GM21825 (cell line): ENCODE data around the gene FPR2.
"Not testable (repeated sequence)": the region's sequence is repeated elsewhere in the genome, so short reads cannot be mapped to it uniquely, and the experiment has no call there.

Experiments
- ATAC-seq: cut with Tn5 transposase; IDR thresholded peaks from one replicate; pipeline ENCODE4 v1.9.1; 2021; ENCODE audit warnings: mild to moderate bottlenecking, moderate library complexity; ENCODE audit not compliant: unreplicated experiment

FPR2 gene, protein sequence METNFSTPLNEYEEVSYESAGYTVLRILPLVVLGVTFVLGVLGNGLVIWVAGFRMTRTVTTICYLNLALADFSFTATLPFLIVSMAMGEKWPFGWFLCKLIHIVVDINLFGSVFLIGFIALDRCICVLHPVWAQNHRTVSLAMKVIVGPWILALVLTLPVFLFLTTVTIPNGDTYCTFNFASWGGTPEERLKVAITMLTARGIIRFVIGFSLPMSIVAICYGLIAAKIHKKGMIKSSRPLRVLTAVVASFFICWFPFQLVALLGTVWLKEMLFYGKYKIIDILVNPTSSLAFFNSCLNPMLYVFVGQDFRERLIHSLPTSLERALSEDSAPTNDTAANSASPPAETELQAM

DNA sequence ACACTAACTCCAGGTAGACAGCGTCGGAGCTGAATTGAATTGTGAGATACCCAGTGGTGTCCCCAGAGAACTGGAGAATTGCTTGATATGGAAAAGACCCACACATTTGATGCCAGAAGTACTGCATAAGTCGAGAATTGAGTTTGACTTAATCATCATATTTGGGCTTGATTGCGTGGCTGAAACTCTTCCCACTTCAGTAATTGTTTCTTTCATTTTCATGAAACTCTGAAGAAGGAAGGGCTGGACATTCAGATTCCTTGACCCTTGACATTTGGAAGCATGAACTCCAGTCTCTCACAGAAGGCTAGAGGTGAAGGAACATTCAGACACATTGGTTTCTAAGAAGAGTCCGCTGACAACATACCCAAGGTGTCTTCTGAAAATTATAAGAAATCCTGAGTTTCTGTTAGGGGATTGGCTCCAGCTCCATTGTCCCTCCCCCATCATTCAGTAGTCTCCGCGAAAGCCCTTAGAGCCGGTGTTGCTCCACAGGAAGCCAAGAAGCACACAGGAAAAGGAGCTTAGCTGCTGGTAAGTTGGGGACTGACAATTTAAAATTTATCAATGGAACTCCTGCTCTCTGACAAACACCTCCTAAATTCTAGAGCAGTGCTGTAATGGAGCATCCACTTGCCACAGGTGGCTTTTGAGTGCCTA is at the start of gene FPR2:
TSS of gene FPR2 (plus strand) at position 484 of the 660 bp plus-strand sequence. CDS start 7,479 bp downstream, outside the sequence.
- no peak for ATAC-seq

DNA sequence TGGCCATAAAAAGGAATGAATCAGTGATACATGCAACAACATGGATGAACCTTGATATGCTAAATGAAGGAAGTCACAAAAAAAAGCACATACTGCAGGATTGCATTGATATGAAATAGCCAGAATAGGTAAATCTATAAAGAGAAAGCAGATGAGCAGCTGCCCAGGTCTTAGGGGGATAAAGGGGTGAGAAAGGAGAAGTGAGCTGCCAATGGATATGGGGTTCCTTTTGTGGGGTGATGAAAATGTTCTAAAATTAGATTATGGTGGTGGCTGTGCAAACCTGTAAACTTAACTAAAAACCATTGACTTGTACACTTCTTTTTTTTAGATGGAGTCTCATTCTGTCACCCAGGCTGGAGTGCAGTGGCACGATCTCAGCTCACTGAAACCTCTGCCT is 49.3 kb upstream of the FPR2 start:
- ATAC-seq: no peak

DNA sequence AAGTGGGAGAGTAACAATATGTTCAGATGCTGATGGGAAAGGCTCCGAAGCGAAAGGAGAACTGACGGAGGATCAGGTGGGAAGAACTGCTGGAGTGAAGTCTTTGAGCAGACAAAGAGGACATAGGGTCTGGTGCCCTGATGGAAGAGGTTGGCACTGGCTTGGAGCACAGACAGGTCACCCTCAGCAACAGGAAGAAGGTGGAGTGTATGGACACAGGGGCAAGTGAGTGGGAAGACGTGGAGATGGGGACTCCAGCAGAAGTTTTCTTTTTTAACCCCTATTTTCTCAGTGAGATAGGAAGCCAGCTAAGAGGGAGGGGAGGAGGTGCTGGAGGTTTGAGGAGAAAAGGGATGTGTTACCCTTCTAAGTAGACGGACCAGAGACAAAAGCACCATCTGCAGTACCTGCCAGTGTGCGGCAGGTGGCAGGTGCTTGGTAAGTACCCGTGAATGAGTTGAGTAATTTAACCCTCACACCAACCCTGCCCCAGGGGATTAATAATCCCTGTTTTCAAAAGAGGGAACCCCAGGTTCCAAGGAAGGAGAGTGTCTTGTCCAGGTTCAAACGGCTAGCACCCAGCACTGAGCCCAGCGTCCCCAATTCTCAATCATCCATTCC is 48.4 kb upstream of the FPR2 start:
- ATAC-seq: no peak

DNA sequence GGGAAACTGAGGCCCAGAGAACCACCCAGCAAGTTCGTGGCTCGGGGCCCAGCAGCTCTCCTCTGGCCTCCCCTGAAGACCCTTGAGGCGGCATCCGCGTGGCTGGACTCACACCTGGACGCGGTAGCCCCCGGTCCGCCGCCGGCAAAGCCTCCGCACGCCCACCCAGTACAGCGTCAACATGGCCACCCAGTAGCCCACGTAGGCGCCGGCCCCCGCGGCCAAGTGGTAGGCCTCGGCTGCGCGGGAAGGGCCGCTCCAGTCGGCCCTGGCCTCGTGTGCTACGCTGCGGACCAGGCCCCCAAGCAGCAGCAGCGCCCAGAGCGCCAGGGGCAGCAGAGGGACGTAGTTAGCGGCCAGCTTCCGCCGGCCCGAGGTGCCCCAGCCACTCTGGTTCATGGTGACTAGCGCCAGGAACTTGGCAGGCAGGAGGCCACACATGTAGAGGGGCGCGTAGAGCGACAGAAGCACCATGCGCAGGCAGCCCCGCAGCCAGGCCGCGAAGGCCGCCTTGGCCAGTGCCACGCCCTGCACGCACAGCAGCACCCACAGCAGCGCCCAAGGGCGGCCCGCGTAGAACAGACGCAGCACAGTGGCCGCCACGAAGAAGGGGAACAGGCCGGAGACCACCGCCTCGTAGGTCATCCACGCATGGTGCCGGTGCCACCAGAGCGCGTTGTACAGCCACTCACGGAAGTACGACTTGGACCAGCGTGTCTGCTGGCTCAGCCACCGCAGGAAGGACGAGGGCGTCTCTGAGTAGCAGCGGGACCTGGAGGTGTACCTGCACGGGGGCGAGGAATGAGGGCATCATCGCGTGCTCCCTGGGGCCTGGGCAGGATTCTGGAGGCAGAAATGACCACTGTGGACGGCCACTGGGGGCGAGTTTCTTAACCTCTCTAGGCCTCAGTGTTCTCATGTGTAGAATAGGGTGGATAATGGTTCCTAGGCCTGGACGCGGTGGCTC is 47.4 kb upstream of the FPR2 start:
- ATAC-seq: no peak

DNA sequence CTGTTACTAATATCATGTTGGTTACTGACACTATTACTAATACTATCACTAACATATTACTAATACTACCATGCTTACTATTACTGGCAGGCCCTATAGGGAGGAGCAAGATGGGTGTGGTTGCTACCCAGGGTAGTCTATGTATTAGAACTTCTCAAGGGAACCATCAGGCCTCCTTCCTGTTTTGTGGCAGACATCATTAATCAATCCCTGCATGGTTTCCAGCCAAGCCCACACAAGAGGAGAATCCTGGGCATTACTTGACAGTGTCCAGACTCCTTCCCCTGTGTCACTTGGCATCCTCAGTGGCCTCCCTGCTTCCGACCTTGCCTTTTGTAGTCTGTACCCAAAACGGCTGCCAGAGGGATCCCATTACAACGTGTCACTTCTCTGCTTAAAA is 46.1 kb upstream of the FPR2 start:
- ATAC-seq: no peak

DNA sequence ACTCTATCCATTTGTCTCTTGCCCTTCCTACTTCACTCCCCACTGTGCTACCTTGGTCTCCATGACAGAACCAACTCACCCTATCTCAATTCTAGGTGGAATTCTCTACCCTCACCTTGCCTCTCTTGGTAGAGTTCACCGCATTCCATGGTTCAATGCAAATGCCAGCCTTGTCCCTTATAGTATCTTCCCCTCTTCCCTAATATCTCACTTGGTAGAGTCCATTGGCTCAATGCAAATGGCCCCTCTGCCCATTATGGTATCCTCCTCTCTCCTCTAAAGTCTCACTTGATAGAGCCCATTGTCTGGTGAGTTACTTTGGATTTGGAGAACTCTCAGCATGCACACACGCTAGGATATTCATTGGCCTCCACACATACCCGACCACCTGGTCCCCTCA is 45.1 kb upstream of the FPR2 start:
- no peak for ATAC-seq

DNA sequence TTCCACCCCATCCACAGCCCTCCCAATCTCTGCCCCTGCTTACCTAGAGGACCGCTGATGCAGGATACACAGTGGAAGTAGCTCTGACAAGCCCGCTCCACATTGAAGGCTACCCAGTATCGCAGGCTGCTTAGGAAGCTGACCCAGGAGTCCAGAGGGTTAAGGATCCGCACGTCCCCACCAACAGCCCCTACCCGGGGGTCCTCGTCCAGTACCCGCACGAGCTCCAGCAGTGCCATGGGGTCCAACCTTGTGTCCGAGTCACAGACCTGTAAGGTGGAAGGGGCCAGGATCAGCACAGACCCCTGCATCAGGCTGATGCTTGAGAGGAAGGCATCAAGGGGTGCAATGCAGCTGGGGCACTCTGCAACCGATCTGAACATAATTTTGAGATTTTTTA is 44.1 kb upstream of the FPR2 start:
- no peak for ATAC-seq

DNA sequence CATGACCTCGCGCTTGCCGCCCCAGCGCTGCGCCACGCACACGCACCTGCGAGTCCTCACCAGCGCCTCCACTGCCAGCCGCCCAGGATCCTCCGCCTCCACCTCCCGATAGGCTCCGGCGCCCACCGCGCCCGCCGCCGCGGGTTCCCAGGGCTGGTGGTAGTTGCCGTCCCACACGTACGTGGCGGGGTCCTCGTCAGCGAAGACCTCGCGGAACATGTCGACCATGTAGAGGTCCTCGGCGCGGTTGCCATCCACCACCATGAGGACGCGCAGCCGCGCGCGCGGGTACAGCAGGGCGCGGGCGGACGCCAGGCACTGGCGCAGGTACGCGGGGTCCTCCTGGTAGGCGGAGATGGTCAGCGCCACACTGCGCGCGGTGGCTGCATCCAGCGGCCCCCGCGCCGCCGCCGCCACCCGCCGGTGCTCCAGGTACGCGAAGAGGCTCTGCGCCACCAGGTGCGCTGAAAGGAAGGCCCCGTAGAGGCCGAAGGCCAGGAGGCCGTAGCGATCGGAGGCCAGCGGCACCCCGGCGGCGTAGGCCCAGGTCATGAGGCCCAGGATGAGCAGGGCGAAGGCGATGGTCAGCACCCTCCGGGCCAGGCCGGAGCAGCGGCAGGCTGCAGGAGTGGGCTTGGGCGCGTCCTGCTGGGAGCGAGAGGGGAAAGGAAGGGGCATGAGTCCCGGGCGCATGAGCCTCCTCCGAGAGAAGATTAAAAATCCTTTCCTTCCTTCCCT is 41.6 kb upstream of the FPR2 start:
- ATAC-seq: no peak

DNA sequence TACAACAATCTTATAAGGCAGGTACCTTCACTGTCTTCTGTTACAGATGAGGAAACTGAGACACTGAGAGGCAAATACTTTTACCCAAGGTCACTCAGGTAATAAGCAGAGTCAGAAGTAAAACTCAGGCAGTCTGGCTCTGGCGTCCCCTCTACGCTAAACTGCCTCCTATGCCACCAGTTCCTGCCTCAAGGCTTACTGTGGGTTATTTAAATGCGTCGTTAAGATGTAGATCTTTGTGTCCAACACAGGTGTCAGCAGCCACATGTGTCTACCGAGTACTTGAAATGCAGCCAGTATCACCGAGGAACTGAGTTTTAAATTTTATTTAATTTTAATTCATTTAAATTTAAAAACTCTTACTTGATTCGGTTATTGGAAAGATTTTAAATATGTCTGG is 39.1 kb upstream of the FPR2 start:
- no peak for ATAC-seq

DNA sequence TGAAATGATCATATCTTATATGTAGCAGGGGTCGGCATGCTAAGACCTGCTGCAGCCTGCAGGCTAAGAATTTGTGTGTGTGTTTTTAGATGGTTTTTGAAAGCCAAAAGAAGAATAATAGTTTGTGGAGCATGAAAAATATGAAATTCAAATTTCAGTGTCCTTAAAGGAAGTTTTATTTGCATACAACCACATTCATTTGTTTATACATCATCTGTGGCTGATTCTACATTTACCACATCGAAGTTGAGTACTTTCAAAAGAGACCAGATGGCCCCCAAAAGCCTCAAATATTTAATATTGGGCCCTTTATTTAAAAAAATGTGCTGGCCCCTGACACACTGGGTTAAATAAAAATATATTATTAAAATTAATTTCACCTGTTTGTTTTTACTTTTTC is 38.5 kb upstream of the FPR2 start:
- no peak for ATAC-seq

DNA sequence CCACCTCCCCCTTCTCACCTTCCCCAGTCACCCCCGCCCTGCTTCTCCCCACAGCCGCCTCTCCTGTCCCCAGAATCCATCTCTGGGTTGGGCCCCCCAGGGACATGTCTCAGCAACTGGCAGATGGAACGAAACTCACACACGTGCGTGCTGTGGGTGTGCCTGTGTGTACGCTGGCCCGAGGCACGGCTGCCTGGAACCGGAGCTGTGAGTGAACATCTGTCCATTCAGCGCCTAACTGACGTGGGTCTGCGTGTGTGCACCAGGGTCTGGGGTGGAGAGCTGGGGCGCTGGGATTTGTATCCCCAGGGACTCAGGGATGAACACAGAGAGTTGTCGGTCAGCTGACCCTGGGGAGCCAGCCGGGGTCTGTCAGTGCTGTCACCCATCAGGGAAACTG is 36.4 kb upstream of the FPR2 start:
- no peak for ATAC-seq

DNA sequence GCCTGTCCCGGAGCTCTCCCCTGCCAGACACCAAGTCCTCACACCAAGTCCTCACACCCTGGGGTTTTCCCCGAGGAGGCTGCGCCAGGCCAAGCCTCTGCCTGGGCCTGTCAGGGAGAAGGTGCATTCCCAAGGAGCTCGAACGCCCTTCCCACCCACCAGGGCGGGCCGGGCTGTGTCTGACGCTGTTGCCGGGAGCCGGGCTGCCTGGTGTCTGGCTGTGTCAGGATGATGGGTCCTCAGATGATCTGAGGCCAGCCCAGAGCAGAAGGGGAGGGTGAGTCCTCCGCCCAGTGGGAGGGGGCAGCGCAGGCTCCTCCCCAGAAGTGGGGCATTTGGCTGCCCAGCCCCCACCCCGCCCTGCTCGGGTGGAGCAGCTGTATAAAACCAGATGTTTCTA is 34.9 kb upstream of the FPR2 start:
- ATAC-seq: no peak

DNA sequence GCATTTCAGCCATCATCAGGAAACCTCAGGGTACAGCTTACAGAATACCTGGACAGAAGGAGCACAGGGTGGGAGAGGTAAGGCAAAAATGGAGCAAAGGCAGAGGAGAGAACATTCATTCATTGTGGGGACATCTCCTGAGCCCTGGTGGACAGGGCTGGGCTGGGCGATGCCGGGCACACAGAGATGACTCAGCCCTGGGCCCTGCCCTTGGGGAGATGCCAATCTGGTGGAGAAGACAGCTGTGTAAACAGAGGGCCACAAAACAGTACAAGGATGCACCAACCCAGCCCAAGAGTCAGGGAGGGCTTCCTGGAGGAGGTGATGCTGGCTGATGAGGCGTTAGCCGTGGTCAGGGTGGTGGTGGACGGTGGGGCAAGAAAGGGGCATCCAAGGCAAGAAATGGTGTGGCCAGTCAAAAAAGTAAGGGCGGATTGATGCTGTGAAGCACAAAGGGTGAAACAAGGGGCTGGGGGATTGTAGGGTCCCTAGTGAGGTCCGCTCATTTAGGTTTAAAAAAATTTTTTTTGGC is 33.6 kb upstream of the FPR2 start:
- no peak for ATAC-seq

DNA sequence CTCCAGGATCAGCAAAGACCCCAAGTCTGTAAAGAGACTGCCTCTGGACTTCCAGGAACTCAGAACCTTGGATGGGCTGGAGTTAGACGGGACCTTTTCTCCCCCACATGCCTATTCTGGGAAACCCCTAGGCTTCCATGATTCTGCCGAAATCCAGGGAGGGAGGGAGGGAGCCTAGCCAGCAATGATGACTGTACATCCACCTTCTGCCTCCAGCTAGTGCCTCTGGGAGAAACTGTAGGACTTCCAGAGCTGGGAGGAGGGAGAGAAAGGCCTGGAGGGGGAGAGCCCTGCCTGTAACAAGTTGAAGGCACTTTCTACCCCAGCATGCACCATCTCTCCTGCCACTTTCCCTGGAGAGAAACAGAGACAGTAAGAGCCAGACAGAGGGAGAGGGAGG is 31.2 kb upstream of the FPR2 start:
- ATAC-seq: no peak

DNA sequence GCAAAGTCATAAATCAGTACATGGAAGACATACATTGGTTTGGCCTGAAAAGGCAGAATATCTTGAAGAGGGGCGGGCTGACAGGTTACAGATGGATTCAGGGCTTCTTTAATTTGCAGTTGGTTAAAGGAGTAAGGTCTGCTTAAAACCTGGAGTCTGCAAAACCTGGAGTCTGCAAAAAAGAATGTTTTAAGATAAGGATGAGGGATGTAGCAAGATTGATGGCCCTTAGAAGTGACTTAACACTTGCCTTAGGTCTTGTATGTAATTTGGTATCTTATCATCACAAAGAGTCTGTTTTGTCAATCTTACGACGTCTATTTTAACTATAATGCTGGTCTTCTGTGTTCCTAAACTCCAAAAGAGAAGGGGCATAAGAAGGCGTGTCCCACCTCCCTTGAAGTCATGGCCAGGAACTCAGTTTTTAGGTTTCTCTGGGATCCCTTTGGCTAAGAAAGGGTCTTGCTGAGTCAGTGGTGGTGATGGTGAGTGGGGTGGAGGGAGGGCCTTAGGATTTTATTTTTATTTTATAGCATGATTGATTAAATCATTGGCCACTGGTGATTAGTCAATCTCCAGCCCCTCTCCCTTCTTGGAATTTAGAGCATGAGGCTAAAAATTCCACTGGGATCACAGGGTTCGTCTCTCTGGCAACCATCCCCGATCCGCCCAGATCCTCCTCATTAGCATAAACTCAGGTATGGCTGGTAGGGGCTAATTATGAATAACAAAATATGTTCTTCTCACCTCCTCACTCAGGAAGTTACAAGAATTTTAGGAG is 27.0 kb upstream of the FPR2 start:
- no peak for ATAC-seq

DNA sequence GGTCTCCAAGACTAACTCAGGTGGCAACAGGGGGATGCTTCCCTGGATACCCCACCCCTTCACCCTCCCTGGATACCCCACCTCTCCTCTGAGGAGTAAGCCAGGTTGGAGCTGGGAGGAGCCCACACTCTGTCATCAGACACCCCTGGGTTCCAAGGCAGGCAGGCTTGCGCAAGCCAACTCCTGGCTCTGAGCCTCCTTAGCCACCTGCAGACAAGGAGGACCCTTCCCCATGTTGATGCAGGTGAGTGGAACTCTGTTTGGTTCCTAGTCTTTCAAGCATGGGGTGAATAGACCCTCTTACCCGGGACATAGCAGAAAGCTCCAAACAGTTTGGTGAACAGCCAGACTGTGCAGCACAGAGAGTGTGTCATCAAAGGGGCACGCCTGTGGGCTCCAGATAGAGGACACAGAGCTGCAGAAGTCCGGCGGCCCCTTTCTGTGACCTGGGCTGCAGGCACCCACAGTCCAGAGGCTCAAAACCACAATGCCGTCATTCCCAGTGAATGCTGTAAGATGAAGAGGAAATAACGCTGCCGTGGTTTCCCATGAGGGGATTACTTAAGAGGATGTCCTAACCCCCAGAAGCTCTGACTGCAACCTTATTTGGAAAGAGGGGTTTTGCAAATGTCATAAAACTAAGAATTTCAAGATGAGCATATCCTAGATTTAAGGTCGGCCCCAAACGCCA is 25.1 kb upstream of the FPR2 start:
- ATAC-seq: no peak

DNA sequence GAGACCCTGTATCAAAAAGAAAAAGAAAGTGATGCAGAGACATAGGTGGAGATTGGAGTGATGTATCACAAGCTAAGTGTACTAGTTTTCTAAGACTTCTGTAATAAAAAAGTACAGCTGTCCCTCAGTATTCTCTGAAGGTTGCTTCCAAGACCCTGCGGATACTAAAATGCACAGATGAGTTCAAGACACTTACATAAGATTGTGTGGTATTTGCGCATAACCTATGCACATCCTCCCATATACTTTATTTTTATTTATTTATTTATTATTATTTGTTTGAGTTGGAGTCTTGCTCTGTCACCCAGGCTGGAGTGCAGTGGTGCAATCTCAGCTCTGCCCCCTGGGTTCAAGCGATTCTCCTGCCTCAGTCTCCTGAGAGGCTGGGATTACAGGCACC is 23.6 kb upstream of the FPR2 start:
- no peak for ATAC-seq

DNA sequence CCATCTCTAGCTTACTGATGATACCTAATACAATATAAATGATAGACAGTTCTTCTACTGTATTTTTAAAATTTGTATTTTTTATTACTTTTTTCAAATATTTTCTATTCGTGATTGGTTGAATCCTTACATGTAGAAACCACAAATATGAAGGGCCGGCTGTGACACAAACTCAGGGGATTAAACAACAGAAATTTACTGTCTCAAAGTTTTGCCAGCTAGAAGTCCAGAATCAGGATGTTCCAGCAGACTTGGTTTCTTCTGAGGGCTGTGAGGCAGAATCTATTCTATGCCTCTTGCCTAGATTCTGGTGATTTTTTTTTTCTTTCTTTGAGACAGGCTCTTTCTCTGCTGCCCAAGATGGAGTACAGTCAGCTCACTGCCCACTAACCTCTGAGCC is 23.1 kb upstream of the FPR2 start:
- ATAC-seq: no peak

DNA sequence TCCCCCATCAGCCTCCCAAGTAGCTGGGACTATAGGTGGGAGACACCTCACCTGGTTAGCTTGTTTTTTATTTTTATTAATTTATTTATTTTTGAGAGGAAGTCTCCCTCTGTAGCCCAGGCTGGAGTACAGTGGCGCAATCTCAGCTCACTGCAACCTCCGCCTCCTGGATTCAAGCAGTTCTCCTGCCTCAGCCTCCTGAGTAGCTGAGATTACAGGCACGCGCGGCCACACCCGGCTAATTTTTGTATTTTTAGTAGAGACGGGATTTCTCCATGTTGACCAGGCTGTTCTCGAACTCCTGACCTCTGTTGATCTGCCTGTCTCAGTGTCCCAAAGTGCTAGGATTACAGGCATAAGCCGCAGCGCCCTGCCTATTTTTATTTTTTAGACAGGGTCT is 22.5 kb upstream of the FPR2 start:
- ATAC-seq: not testable (repeated sequence)
